NK-92 treated with Interleukin-12 subunit alpha and Interleukin-12 subunit beta, amount 100 ng/mL, for 24 hours (cell line): ENCODE results near the gene ZNF606.

ENCODE experiments used
- DNase-seq: peaks from one replicate; lab custom pipeline; 2025; lab: John Stamatoyannopoulos, UW

Gene ZNF606

DNA sequence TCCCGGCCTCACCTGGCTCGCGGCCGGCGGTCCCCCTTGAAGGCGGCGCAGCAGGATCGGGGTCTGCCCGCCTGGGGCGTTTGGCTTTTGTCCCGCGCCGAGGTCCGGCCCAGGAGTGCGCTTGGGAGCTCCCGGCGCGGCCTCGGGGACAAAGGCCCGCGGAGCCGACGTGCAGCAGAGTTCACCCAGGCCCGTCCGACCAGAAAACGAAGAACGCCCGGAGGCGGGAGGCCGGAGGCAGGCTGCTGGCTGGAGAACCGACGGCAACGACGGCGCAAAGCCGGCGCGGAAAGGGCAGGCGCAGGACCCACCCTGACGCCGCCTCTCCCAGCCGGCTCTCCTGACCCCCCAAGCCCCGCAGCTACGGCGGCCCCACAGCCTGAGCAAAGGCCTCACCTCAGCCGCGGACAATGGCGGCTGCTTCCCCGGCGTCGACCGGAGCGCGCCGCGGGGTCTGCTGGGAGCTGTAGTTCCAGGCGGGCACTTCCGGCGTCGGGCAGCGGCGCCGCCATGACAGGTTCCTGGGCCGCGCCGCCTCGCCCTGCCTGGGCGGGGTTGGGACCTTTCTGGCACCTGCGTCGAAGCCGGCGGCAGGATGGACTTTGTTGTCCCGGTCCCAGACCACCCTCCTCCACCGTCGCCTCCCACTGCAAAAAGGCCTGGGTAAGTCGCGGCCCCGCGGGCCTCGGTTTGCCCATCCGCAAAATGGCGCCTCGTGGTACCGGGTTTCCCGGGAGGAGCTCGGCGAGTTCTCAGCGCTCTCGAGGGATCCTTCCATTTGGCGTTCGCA, at the start of gene ZNF606:
Gene ZNF606, minus strand, starts transcription at position 437 of the 790 bp plus-strand sequence. CDS start 1,501 bp downstream, outside the sequence.
- DNase-seq, result no peak

GRCh38 chr19:58052256-58052655, 49.6 kb upstream of the ZNF606 start:
- DNase-seq, result no peak

DNA sequence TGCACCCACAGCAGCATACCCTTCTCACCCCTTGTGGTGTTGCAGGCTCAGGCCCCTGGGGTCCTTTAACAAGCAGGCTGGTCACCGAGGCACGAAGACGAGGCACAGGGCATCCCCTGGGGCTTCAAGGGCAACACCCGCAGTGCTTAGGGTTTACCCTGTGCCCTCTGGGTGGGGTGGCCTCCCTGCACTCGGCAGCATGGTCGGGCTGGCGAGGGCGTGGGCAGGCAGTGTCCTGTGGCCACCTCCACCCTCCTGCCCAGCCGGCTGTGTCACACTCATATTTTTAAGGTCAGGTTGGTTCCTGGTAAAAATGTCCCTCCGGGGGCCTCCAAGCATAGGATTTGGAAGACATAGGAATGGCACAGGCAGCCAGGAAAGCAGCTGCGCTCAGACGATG, 45.1 kb upstream of the ZNF606 start:
- no peak for DNase-seq

DNA sequence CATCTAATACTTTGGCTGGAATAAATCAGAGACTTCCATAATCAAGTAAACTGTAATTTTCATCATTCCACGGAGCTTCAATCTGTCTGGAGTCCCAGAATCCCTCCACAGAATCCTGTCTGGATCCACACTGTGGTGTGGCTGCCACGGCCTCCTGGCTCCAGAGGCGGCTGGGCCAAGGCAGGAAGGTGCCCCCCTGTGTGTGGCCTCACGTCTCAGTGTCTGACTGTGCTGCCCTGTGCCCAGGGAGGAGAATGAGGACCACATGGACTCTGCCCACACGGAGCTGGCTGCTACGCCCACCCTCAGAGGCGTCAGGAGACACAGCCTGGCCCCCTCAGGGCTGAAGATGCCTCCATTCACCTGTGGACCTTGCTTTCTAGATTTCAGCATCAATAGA, 44.2 kb upstream of the ZNF606 start:
- no peak for DNase-seq

GRCh38 chr19:58045411-58046050, 42.9 kb upstream of the ZNF606 start:
- no peak for DNase-seq

DNA sequence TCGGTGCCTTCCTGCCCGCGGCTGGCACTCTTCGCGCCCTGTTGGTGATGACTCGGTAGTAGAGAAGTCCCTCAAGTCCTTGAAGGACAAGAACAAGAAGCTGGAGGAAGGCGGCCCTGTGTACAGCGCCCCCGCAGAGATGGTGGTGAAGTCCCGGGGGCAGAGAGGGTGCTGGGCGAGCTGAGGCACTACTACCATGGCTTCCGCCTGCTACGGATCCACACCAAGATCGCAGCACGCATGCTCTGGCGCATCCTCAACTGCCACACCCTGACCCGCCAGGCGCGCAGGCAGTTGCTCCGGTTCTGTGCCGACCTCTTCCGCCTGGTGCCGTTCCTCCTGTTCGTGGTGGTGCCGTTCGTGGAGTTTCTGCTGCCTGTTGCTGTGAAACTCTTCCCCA, 42.3 kb upstream of the ZNF606 start:
- no peak for DNase-seq

DNA sequence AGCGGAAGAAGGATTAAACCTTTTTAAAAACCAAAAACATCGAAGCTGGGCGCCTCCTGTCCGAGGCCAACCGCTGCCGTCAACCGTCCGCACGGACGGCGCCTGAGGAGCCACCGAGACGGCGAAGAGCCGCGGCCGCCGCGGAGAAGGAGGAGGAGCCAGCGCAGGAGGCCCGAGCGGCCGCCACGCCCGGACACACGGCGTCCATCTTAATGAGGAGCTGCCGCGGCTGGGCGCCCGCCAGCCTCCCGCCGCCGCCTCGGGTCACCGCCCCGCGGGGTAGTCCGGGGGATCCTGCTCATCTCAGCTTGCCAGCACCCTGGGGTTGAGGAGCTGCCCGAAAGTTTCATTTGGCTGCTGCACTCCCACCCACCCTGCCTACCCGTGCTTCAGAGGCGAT, 41.8 kb upstream of the ZNF606 start:
- no peak for DNase-seq

DNA sequence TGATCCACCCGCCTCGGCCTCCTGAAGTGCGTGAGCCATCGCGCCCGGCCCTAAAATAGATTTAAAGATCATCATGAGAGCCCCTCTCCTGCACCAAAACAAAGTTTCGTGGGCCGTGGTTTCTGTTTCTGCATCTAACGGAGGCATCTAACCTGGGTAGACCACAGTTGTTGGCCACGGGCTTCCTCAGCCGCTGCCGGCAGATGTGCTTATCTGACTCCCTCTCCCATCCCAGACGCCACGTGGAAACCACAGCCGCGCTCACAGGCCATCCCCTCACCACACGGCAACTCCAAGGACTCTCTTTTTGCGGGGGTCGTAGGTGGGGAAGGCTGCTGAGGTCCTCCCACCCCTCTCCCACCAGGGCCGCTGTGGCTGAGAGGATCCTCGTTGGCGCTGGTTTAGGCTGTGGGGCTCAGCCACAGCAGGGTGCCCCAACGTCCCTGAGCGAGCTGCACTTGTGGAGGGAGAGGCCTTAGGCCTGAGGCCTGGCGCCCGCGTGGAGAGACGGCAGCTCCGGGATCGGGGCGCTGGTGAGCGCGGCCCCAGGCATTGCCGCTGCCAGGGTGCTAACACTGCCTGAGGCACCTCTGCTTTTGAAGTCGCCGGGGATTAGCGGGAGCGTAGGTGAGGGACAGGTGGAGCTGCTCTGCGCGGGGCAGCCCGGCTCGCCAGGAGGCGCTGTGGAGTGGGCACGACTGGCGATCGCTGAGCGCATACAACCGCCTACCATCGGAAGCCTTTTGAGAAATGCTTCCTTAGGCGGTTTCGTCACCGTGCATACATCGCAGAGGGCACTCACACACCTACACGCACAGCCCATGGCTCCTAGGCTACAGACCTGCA, 40.1 kb upstream of the ZNF606 start:
- DNase-seq, result no peak

DNA sequence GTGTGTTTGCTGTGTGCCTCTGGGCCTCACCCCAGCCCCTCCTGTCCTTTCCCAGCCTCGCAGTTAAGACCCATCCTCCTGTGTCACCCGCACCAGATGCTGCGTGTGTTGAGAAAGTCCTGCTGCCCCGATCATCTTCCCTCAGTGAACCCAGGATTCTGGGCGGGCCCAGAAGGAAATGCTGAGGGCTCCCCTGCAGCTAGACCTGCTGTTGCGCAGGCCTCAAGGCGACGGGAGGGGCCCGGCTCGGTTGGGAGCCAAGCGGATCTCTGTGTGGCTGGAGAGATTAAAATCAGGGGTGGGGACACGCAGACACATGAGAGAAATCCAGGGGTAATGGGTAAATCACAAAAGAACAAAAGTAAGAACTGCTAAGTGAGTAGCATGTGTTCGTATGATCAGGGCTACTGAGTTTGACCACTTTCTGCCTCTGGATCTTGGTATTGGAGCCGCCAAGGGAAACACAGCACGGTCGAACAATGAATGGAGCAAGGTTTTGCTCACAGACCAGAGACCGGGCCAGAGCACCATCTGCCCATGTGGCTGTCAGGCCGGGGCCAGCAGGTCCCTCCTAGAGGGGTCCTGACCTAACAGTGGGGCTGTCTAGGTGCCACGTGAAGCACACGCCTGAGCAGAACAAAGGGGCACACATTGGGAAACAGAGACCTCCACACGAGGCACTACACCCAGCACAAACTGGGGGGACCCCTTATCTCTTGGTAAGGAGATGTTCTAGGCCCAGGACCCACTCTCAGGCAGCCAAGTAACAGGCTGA, 38.3 kb upstream of the ZNF606 start:
- no peak for DNase-seq

DNA sequence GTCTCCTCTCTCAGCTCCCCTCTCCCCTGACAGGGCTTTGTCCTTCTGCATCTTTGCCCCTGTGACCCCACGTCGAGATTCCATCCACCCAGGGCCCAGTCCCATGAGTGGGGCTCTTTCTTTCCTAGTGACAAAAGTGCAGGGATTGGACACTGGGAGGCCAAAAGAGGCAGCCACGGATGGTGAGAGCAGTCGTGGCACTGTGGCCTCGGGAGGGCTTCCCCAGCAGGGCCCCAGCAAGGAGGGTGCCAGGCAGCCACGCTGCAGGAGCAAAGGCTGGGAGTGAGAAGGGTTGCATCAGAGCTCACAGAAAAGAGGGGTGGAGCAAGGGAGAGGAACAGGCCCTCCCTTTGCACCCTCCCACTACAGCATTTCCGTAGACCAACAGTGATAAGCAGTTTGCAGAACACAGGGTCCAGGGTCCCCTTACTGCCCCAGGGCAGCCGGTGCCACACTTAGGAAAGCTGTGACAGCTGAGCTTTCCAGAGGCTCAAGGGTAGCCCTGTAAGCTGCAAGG, 36.1 kb upstream of the ZNF606 start:
- no peak for DNase-seq

GRCh38 chr19:58037927-58038687, 35.5 kb upstream of the ZNF606 start:
- DNase-seq, result no peak

GRCh38 chr19:58035863-58036262, 33.2 kb upstream of the ZNF606 start:
- no peak for DNase-seq

- no peak for DNase-seq
These were observed 31.8 kb upstream of the ZNF606 start for GRCh38 chr19:58034477-58034793.

DNA sequence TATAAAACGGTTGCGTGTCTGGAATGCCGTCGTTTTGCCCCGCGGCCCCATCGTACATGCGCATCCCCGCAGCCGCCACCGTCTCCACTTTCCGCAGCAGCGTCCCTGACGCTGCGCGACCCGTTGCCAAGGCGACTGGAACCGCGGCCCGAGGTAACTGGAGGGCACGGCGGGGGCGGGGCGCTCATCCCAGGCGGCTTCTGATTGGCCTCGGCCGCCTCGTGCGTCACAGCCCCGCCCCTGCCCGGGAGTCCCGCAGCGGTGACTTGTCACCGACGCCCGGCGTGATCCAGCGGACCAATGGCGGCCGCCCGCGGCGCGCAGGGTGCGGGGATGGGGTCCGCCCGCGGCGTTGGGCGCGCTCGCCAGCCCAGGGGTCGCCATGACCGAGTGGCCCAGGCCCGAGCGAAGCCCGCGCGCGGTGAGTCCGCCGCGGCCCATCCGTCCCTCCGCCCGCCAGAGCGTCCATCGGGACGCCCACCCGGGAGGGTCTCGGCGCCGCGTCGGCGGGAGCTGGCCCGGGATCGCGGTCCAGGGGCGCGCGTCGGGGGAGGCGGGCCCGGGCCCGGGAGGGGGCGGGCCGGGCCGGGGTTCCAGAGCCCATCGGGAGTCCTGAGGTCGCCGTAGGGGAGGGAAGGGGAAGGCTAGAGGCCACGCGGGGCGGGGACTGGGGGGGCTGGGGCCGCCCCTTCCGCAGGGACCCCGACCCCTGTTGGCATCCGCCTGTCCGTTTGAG, 31.3 kb upstream of the ZNF606 start, which contains the start of gene ZSCAN1:
Gene ZSCAN1, plus strand, starts transcription at position 285 of the 736 bp plus-strand sequence. CDS start 3,812 bp downstream, outside the sequence.
- no peak for DNase-seq

- DNase-seq, result no peak
These were observed 22.0 kb upstream of the ZNF606 start for GRCh38 chr19:58024661-58025060.

DNA sequence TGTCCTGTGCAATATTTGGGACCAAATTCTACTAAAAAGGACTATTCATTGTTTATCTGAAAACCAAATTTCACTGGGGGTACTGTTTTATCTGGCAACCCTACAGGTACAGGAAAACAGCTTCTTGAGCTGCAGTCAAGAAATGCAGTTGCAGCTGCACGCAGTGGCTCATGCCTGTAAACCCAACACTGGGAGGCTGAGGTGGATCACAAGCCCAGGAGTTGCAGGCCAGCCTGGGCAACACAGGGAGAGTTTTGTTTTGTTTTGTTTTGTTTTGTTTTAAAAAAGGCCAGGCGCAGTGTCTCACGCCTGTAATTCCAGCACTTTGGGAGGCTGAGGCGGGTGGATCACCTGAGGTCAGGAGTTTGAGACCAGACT, 19.7 kb upstream of the ZNF606 start:
- DNase-seq, result no peak

GRCh38 chr19:58021541-58022282, 19.1 kb upstream of the ZNF606 start:
- no peak for DNase-seq

DNA sequence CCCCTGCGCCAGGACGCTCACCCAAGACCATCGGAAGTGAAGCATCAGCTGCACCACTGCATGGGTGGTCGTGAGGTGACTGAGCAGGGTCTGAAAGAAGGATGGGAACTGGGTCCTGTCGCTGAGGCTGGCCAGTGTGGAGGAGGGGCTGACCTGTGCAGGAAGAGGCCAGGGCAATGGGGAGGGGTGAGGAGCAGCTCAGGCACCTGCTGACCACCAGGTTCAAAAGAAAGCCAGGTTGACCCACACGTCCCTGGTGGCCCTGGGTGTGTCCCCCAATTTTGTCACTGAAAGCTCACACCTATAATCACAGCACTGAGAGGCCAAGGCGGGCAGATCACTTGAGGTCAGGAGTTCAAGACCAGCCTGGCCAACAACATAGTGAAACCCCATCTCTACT, 17.5 kb upstream of the ZNF606 start:
- DNase-seq, result no peak

- DNase-seq, result no peak
These were observed 11.5 kb upstream of the ZNF606 start for GRCh38 chr19:58014141-58014540.

- DNase-seq, result no peak
These were observed 7.9 kb upstream of the ZNF606 start for GRCh38 chr19:58010507-58010906.
